K562 (cell line): ENCODE measurements around the gene STX1B. TPM values are rescaled to one million over a fixed set of nuclear protein-coding genes. Genes with fewer than 3 reads are reported as not detected.

Source experiments
- ELK3 ChIP-seq: fragments of 450-650 bp; formaldehyde crosslinking; IDR thresholded peaks from 2 replicates; pipeline ENCODE4 v1.4.0; 2020; ENCODE audit warnings: mild to moderate bottlenecking
- EP400 ChIP-seq: fragments of 450-650 bp; IDR thresholded peaks from 2 replicates; pipeline ENCODE4 v1.6.1; 2017; ENCODE audit warnings: antibody characterized with exemption, mild to moderate bottlenecking, moderate library complexity
- ETS1 ChIP-seq: conservative IDR thresholded peaks from 2 replicates; pipeline ENCODE4 v1.6.1; 2011; ENCODE audit warnings: low read depth, mild to moderate bottlenecking, low read length; ENCODE audit not compliant: control insufficient read depth
- ETV1 ChIP-seq: fragments of 450-650 bp; conservative IDR thresholded peaks from 2 replicates; pipeline ENCODE4 v1.6.1; 2016; ENCODE audit warnings: missing genetic modification characterization, control low read depth, low read depth, missing compliant biosample characterization
- FIP1L1 ChIP-seq: fragments of 200-400 bp; formaldehyde crosslinking; IDR thresholded peaks from 2 replicates; pipeline ENCODE4 v1.6.1; 2018; ENCODE audit warnings: mild to moderate bottlenecking, low read depth, low read length; ENCODE audit not compliant: poor library complexity, severe bottlenecking
- KAT2B ChIP-seq: IDR thresholded peaks from one replicate; pipeline ENCODE4 v1.6.1; 2012; ENCODE audit warnings: low read depth, mild to moderate bottlenecking, control low read depth, inconsistent platforms, low read length, moderate library complexity
- MBD2 ChIP-seq: sonication (generic); IDR thresholded peaks from 2 replicates; pipeline ENCODE4 v1.6.1; 2016; ENCODE audit warnings: low read depth, borderline replicate concordance
- NCOR1 ChIP-seq: fragments of 450-650 bp; IDR thresholded peaks from 2 replicates; pipeline ENCODE4 v1.6.1; 2016; ENCODE audit warnings: mild to moderate bottlenecking, moderate library complexity
- NFE2L1 ChIP-seq: fragments of 450-650 bp; IDR thresholded peaks from 2 replicates; pipeline ENCODE4 v1.6.1; 2016; ENCODE audit warnings: missing genetic modification characterization, low read depth, mild to moderate bottlenecking, missing compliant biosample characterization, moderate library complexity, borderline replicate concordance
- NRF1 ChIP-seq, 2 experiments: fragments of 450-650 bp; IDR thresholded peaks in 1 of 2; conservative IDR thresholded peaks in 1 of 2; 2 replicates each; pipeline ENCODE4 v1.6.1; 2014; ENCODE audit warnings: mild to moderate bottlenecking in 2 of 2
- POLR3G ChIP-seq: IDR thresholded peaks from 2 replicates; pipeline ENCODE4 v1.6.1; 2011; ENCODE audit not compliant: insufficient read length, insufficient replicate concordance; ENCODE audit errors: extremely low read depth
- POU5F1 ChIP-seq: fragments of 150-350 bp; IDR thresholded peaks from 2 replicates; pipeline ENCODE4 v1.6.1; 2014; ENCODE audit warnings: borderline replicate concordance, low read length, low read depth, mild to moderate bottlenecking; ENCODE audit not compliant: partially characterized antibody
- RFX1 ChIP-seq: fragments of 450-650 bp; IDR thresholded peaks from 2 replicates; pipeline ENCODE4 v1.6.1; 2016; ENCODE audit warnings: mild to moderate bottlenecking, moderate library complexity
- SAFB2 ChIP-seq: fragments of 200-400 bp; formaldehyde crosslinking; IDR thresholded peaks from 2 replicates; pipeline ENCODE4 v1.6.1; 2018; ENCODE audit warnings: borderline replicate concordance, low read length, low read depth, moderate library complexity; ENCODE audit not compliant: severe bottlenecking
- SNIP1 ChIP-seq: fragments of 450-650 bp; IDR thresholded peaks from 2 replicates; pipeline ENCODE4 v1.7.1; 2017; ENCODE audit warnings: low read depth, mild to moderate bottlenecking
- TCFL5 ChIP-seq: fragments of 250-450 bp; sonication (Bioruptor Pico); conservative IDR thresholded peaks from 2 replicates; pipeline ENCODE4 v1.6.1; 2021; ENCODE audit warnings: mild to moderate bottlenecking, moderate library complexity, matching md5 sums
- THRAP3 ChIP-seq: fragments of 450-650 bp; IDR thresholded peaks from 2 replicates; pipeline ENCODE4 v1.6.1; 2016; ENCODE audit warnings: mild to moderate bottlenecking, inconsistent platforms, borderline replicate concordance
- ZNF217 ChIP-seq: sonication (generic); formaldehyde crosslinking; IDR thresholded peaks from 2 replicates; pipeline ENCODE4 v1.8.0; 2022; ENCODE audit warnings: mild to moderate bottlenecking, missing genetic modification reagents
- ZNF24 ChIP-seq: fragments of 450-650 bp; IDR thresholded peaks from 2 replicates; pipeline ENCODE4 v1.6.1; 2016
- ZNF274 ChIP-seq: IDR thresholded peaks from 2 replicates; pipeline ENCODE4 v1.6.1; 2011; ENCODE audit warnings: low read depth, mild to moderate bottlenecking, low read length, moderate library complexity, borderline replicate concordance
- ZNF316 ChIP-seq: fragments of 450-650 bp; IDR thresholded peaks from 2 replicates; pipeline ENCODE4 v1.6.1; 2016
- polyA plus RNA-seq, 8 experiments: library from polyadenylated mRNA; depleted of rRNA in 4 of 8; stranded (reverse) in 5 of 8; unstranded in 3 of 8; fragments of >200 nt; fragmentation: Nextera tagmentation in 2 of 8; fragmentation: Illumina TruSeq in 1 of 8; extraction: Ambion mirVana in 2 of 8; extraction: Trizol in 1 of 8; gene quantifications; 2 replicates each; pipeline versions ENCODE4 v1.2.1 to v1.2.3, GENCODE V29; 2011 to 2014; ENCODE audit warnings: inconsistent platforms in 1 of 8, missing spikeins in 1 of 8
- total RNA-seq, 7 experiments: library from RNA; depleted of rRNA in 6 of 7; stranded (reverse); fragments of >200 nt in 6 of 7; fragmentation: Illumina TruSeq in 2 of 7; extraction: Trizol in 2 of 7; gene quantifications; 2 replicates each; pipeline versions ENCODE4 v1.2.1 to v1.2.3, GENCODE V29; 2011 to 2021; ENCODE audit warnings: low replicate concordance in 1 of 7
- TF ChIP-seq, protein P1 (sequence below): fragments of 250-450 bp; sonication (Bioruptor Pico); IDR thresholded peaks from 2 replicates; pipeline ENCODE4 v1.9.0; 2021; ENCODE audit warnings: mild to moderate bottlenecking, inconsistent platforms
- TF ChIP-seq, protein P2 (sequence below): sonication (generic); formaldehyde crosslinking; IDR thresholded peaks from 2 replicates; pipeline ENCODE4 v1.8.0; 2023; ENCODE audit warnings: mild to moderate bottlenecking, missing genetic modification reagents

Gene STX1B
- total and polyA plus RNA-seq, 9 of the 15 experiments (the other 6 are each of a cell fraction or from before 2014, with no cell fraction given): 0.07 to 2.5 (median 0.86) TPM

DNA sequence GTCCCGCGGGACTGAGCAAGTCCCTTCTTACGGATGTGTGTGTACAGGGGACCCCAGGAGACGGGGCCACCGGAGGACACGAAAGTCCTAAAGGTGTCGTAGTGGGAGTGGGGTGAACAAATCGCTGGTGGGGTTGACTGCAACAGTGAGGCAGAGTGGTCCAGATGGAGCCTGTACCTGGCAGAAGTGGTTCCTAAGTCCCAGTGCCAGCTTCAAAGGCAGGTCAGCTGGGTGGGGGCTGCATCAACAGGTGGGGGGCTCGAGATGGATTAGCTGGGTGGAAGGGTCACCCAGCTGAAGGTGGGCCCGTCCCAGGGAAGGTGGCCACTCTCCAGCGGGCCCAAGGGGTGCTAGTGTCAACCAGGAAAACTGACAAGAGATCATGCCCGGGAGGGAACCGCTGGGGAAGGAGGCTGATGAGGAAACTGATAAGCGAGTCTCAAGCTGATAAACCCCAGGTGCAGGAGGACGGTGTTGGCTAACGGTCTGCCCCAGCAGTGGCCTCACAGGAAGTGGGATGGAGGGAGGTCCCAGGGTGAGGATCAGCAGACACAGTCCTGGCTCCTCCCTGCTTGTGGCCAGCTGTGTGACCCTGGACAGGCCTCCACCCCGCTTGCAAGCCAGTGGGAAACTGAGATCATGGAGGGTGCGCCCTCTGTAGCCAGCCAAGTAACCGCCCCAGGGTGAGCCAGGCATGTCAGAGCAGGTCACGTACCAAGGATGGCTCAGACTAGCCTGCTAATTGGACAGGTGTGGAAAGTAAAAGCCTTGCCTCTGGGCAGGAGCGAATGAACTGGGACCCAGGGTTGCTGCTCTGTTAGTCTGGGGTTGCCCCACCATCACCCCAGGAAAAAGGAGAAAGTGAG, 60.6 kb downstream of the STX1B start (continued):
- TF ChIP-seq, protein P1, sequence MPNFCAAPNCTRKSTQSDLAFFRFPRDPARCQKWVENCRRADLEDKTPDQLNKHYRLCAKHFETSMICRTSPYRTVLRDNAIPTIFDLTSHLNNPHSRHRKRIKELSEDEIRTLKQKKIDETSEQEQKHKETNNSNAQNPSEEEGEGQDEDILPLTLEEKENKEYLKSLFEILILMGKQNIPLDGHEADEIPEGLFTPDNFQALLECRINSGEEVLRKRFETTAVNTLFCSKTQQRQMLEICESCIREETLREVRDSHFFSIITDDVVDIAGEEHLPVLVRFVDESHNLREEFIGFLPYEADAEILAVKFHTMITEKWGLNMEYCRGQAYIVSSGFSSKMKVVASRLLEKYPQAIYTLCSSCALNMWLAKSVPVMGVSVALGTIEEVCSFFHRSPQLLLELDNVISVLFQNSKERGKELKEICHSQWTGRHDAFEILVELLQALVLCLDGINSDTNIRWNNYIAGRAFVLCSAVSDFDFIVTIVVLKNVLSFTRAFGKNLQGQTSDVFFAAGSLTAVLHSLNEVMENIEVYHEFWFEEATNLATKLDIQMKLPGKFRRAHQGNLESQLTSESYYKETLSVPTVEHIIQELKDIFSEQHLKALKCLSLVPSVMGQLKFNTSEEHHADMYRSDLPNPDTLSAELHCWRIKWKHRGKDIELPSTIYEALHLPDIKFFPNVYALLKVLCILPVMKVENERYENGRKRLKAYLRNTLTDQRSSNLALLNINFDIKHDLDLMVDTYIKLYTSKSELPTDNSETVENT (CRISPR knock-in tag): no peak
- TF ChIP-seq EP400 (peak; percentile 71), TCFL5 (CRISPR knock-in tag) (no peak), FIP1L1 (no peak), ZNF316 (no peak), MBD2 (peak; percentile 54; the same call in 1 of the 2 replicates), KAT2B (no peak), SNIP1 (no peak), NFE2L1 (tag) (no peak), NRF1 (conservative IDR thresholded peaks at IDR 0.05 in 1 of 2, IDR thresholded peaks at IDR 0.05 in 1 of 2) (peak; percentile 65 to 67; a peak in 3 of 4 replicates), ZNF274 (no peak), RFX1 (no peak), ETS1 (peak; percentile 84), THRAP3 (peak; percentile 71; the same call in 1 of the 2 replicates), NCOR1 (peak; percentile 70), ZNF24 (no peak), ELK3 (CRISPR knock-in tag) (no peak), POU5F1 (no peak), ETV1 (peak; percentile 92), POLR3G (no peak), SAFB2 (no peak), ZNF217 (CRISPR knock-in tag) (no peak)
- TF ChIP-seq, protein P2, sequence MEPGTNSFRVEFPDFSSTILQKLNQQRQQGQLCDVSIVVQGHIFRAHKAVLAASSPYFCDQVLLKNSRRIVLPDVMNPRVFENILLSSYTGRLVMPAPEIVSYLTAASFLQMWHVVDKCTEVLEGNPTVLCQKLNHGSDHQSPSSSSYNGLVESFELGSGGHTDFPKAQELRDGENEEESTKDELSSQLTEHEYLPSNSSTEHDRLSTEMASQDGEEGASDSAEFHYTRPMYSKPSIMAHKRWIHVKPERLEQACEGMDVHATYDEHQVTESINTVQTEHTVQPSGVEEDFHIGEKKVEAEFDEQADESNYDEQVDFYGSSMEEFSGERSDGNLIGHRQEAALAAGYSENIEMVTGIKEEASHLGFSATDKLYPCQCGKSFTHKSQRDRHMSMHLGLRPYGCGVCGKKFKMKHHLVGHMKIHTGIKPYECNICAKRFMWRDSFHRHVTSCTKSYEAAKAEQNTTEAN: no peak
